ENCODE results near the gene PRR12.

PRR12 gene

DNA sequence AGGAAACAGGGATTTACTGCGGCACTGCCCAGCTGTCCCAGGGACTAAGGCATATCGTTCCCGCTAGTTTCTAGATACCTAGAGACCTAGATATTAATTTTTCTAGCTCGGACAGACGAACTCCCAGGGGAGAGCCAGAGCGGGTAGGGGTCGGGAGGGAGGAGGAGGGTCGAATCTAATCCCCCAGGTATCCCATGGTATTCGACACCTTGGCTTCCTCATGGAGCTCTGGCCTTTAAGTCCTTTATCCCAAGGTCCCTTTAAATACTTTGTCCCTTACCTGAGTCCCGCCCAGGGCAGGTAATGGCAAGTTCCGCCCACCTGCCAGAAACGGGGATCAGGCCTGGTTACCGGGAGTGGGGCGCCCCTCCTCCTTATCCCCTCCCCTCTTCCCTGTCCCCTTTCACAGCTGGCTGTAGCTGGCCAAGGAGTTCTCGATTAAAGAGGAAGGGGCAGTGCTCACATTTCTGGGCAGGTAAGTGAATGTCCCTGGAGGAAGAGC, 9.9 kb upstream of the PRR12 start, which contains the start of gene PRRG2:
TSS of gene PRRG2 (plus strand) at position 310 of the 502 bp plus-strand sequence. CDS start 1,904 bp downstream, outside the sequence.
- TF ChIP-seq POLR2AphosphoS5 (IDR thresholded peaks at IDR 0.05; ENCODE audit: borderline replicate concordance, low read depth, low read length), result no peak
- H3K4me3 ChIP-seq, result peak within 1 kb of the TSS; percentile 100
- peak within 1 kb of the TSS; percentile 91 for H3K9ac ChIP-seq (ENCODE audit: insufficient read length)
- H3K27ac ChIP-seq, result peak within 1 kb of the TSS; percentile 72; the same call in 1 of the 2 replicates
- DNase-seq (ENCODE audit: low read depth, low spot score), result no peak
- H3K36me3 ChIP-seq (ENCODE audit: insufficient read depth, low read length), result peaks cover 7% of the 10 kb centered on the region
- no peaks in the 10 kb centered on the region for H3K9me3 ChIP-seq (ENCODE audit: low read depth, low read length)

DNA sequence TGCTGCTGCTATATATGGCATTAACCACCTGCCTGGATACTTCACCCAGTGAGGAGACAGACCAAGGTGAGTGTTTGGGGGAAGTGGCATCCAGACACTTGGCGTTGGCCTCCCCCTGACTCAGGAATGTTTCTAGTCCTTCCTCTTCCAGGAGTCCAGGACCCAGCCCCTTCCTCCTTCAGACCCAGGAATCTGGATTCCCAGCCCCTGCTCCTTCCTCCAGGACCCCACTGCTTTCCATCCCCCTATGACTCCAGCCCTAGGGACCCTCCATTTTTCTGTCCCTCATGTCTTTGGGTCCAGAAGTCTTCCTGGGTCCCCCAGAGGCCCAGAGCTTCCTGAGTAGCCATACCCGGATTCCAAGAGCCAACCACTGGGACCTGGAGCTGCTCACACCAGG, 7.7 kb upstream of the PRR12 start:
- no peak overlapping the region for H3K9ac ChIP-seq (ENCODE audit: insufficient read length)
- no peaks in the 10 kb centered on the region for H3K9me3 ChIP-seq (ENCODE audit: low read depth, low read length)
- no peaks in the 10 kb centered on the region for H3K36me3 ChIP-seq (ENCODE audit: insufficient read depth, low read length)
- no peak for DNase-seq (ENCODE audit: low read depth, low spot score)
- no peak overlapping the region for H3K4me3 ChIP-seq
- no peak overlapping the region for H3K27ac ChIP-seq
- TF ChIP-seq EZH2 (IDR thresholded peaks at IDR 0.05), result no peak

GRCh38 chr19:49585023-49585422, 6.0 kb upstream of the PRR12 start:
- Histone ChIP-seq H3K9ac (ENCODE audit: insufficient read length) (no peak overlapping the region), H3K36me3 (ENCODE audit: insufficient read depth, low read length) (no peaks in the 10 kb centered on the region), H3K4me3 (no peak overlapping the region), H3K9me3 (ENCODE audit: low read depth, low read length) (no peaks in the 10 kb centered on the region), H3K27ac (no peak overlapping the region)
- TF ChIP-seq FOXP2 (optimal IDR thresholded peaks at IDR 0.05; ENCODE audit: control extremely low read depth, extremely low read length, insufficient read depth), result no peak
- TF ChIP-seq EZH2 (IDR thresholded peaks at IDR 0.05), result no peak
- TF ChIP-seq POLR2AphosphoS5 (IDR thresholded peaks at IDR 0.05; ENCODE audit: borderline replicate concordance, low read depth, low read length), result no peak
- DNase-seq (ENCODE audit: low read depth, low spot score), result no peak

- H3K27ac ChIP-seq, result no peak overlapping the region
- no peak for DNase-seq (ENCODE audit: low read depth, low spot score)
- no peaks in the 10 kb centered on the region for H3K36me3 ChIP-seq (ENCODE audit: insufficient read depth, low read length)
- TF ChIP-seq FOXP2 (optimal IDR thresholded peaks at IDR 0.05; ENCODE audit: control extremely low read depth, extremely low read length, insufficient read depth) (no peak), EZH2 (IDR thresholded peaks at IDR 0.05) (no peak), POLR2AphosphoS5 (IDR thresholded peaks at IDR 0.05; ENCODE audit: borderline replicate concordance, low read depth, low read length) (no peak)
- no peak overlapping the region for H3K9ac ChIP-seq (ENCODE audit: insufficient read length)
- H3K9me3 ChIP-seq (ENCODE audit: low read depth, low read length), result no peaks in the 10 kb centered on the region
- no peak overlapping the region for H3K4me3 ChIP-seq
Observed at GRCh38 chr19:49587227-49587626, 3.8 kb upstream of the PRR12 start.

DNA sequence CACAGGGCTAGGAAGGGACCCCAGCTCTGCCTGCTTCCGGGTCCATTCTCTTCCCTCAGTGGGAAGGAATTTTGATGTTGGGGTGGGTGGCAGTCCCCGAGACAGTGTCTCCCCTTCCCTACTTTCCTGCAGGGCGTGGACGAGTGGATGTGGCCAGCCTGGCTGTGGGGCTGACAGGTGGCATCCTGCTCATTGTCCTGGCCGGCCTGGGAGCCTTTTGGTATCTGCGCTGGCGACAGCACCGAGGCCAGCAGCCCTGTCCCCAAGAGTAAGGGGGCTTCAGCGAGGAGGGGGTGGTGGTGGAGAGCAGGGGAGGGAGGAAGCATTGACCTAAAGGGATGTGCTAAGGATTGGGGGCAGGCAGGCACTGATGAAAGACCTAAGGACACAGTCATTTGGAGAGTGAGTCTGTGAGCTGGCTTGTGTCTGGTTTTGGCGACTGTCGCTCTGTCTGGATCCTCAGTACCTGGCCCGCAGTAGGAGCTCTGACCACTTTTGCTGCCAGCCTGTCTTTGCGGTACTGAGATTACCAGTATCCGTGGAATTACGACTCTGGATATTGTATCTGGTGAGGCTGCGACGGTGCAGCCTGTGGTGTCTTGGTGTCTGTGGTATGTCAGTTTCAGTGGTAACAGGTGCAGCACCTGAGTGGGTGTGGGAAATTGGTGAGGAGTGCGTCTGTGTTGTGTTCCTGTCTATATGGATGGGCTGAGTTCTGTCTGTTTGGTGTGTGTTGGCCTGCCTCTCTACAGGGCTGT, 2.4 kb upstream of the PRR12 start:
- Histone ChIP-seq H3K36me3 (ENCODE audit: insufficient read depth, low read length) (peaks cover under 1% of the 10 kb centered on the region), H3K27ac (no peak overlapping the region), H3K4me3 (no peak overlapping the region), H3K9me3 (ENCODE audit: low read depth, low read length) (no peaks in the 10 kb centered on the region), H3K9ac (ENCODE audit: insufficient read length) (no peak overlapping the region)
- DNase-seq (ENCODE audit: low read depth, low spot score), result no peak
- no peak for TF ChIP-seq POLR2AphosphoS5 (IDR thresholded peaks at IDR 0.05; ENCODE audit: borderline replicate concordance, low read depth, low read length)

- H3K4me3 ChIP-seq, result no peak overlapping the region
- H3K9me3 ChIP-seq (ENCODE audit: low read depth, low read length), result no peaks in the 10 kb centered on the region
- no peak overlapping the region for H3K9ac ChIP-seq (ENCODE audit: insufficient read length)
- H3K27ac ChIP-seq, result no peak overlapping the region
- no peak for DNase-seq (ENCODE audit: low read depth, low spot score)
- TF ChIP-seq EZH2 (IDR thresholded peaks at IDR 0.05) (no peak), FOXP2 (optimal IDR thresholded peaks at IDR 0.05; ENCODE audit: control extremely low read depth, extremely low read length, insufficient read depth) (no peak), POLR2AphosphoS5 (IDR thresholded peaks at IDR 0.05; ENCODE audit: borderline replicate concordance, low read depth, low read length) (no peak)
- peaks cover 10% of the 10 kb centered on the region for H3K36me3 ChIP-seq (ENCODE audit: insufficient read depth, low read length)
Observed at GRCh38 chr19:49589502-49589905, 1.5 kb upstream of the PRR12 start.

GRCh38 chr19:49590071-49590970, 661 bp upstream of the PRR12 start:
- TF ChIP-seq FOXP2 (optimal IDR thresholded peaks at IDR 0.05; ENCODE audit: control extremely low read depth, extremely low read length, insufficient read depth), result peak; percentile 78
- TF ChIP-seq EZH2 (IDR thresholded peaks at IDR 0.05), result no peak
- peak; percentile 99 for TF ChIP-seq POLR2AphosphoS5 (IDR thresholded peaks at IDR 0.05; ENCODE audit: borderline replicate concordance, low read depth, low read length)

GRCh38 chr19:49591731-49592485, 926 bp downstream of the PRR12 start:
- peak; percentile 7 for TF ChIP-seq FOXP2 (optimal IDR thresholded peaks at IDR 0.05; ENCODE audit: control extremely low read depth, extremely low read length, insufficient read depth)
- TF ChIP-seq POLR2AphosphoS5 (IDR thresholded peaks at IDR 0.05; ENCODE audit: borderline replicate concordance, low read depth, low read length), result peak; percentile 56
- TF ChIP-seq EZH2 (IDR thresholded peaks at IDR 0.05), result no peak
- peak overlapping the region; percentile 78 for H3K9ac ChIP-seq (ENCODE audit: insufficient read length)
- H3K9me3 ChIP-seq (ENCODE audit: low read depth, low read length), result no peaks in the 10 kb centered on the region
- no peak for DNase-seq (ENCODE audit: low read depth, low spot score)
- H3K4me3 ChIP-seq, result peak overlapping the region; percentile 100
- H3K27ac ChIP-seq, result peak overlapping the region; percentile 81; the same call in 1 of the 2 replicates
- H3K36me3 ChIP-seq (ENCODE audit: insufficient read depth, low read length), result peaks cover 29% of the 10 kb centered on the region

More at GRCh38 chr19:49590071-49590970, 661 bp upstream of the PRR12 start:
- peak overlapping the region; percentile 96 for H3K27ac ChIP-seq
- H3K9me3 ChIP-seq (ENCODE audit: low read depth, low read length), result no peaks in the 10 kb centered on the region
- H3K4me3 ChIP-seq, result peak overlapping the region; percentile 100
- DNase-seq (ENCODE audit: low read depth, low spot score), result peak; percentile 98
- H3K9ac ChIP-seq (ENCODE audit: insufficient read length), result peak overlapping the region; percentile 96
- peaks cover 15% of the 10 kb centered on the region for H3K36me3 ChIP-seq (ENCODE audit: insufficient read depth, low read length)
